Endodermal cell (in vitro differentiated cells): ENCODE measurements around the gene KRTAP29-1. TPM values are rescaled to one million over a fixed set of nuclear protein-coding genes. Genes with fewer than 3 reads are reported as not detected.

Source experiments
- DNase-seq: peaks from one replicate; pipeline ENCODE4 v3.0.0-alpha.2; 2017
- H3K27ac ChIP-seq: 2 replicates; pipeline ENCODE4 v1.5.1; 2013; ENCODE audit warnings: mild to moderate bottlenecking, low read depth, low read length, moderate library complexity
- H3K27me3 ChIP-seq: 2 replicates; pipeline ENCODE4 v1.6.1; 2013; ENCODE audit warnings: mild to moderate bottlenecking, low read length, moderate library complexity; ENCODE audit not compliant: insufficient read depth, control insufficient read depth, poor library complexity, severe bottlenecking
- H3K36me3 ChIP-seq: 2 replicates; pipeline ENCODE4 v1.7.0; 2013; ENCODE audit warnings: mild to moderate bottlenecking, low read length, moderate library complexity; ENCODE audit not compliant: control insufficient read depth, insufficient read depth
- H3K4me1 ChIP-seq: one replicate; pipeline ENCODE4 v1.7.0; 2013; ENCODE audit warnings: low read length; ENCODE audit not compliant: control insufficient read depth, insufficient read depth
- H3K4me3 ChIP-seq: 2 replicates; pipeline ENCODE4 v1.5.1; 2013; ENCODE audit warnings: mild to moderate bottlenecking, low read length, moderate library complexity
- H3K9ac ChIP-seq: 2 replicates; pipeline ENCODE4 v1.6.1; 2013; ENCODE audit warnings: mild to moderate bottlenecking, low read length, moderate library complexity; ENCODE audit not compliant: poor library complexity, severe bottlenecking; ENCODE audit errors: extremely low read depth
- H3K9me3 ChIP-seq: 2 replicates; pipeline ENCODE4 v1.6.1; 2013; ENCODE audit warnings: mild to moderate bottlenecking, low read length, moderate library complexity; ENCODE audit not compliant: control insufficient read depth
- H3K27ac Mint-ChIP-seq: 2 replicates; pipeline ENCODE4 v1.8.0; 2020; ENCODE audit warnings: mixed read lengths
- H3K27me3 Mint-ChIP-seq: 2 replicates; pipeline ENCODE4 v1.8.0; 2021; ENCODE audit warnings: mild to moderate bottlenecking, mixed read lengths; ENCODE audit not compliant: insufficient read depth
- H3K36me3 Mint-ChIP-seq: 2 replicates; pipeline ENCODE4 v1.8.0; 2020; ENCODE audit warnings: low read depth, mixed read lengths
- H3K4me1 Mint-ChIP-seq: 2 replicates; pipeline ENCODE4 v1.8.0; 2020; ENCODE audit warnings: mixed read lengths
- H3K4me3 Mint-ChIP-seq: 2 replicates; pipeline ENCODE4 v1.8.0; 2020; ENCODE audit warnings: mild to moderate bottlenecking, moderate library complexity, mixed read lengths
- H3K9me3 Mint-ChIP-seq: 2 replicates; pipeline ENCODE4 v1.8.0; 2020; ENCODE audit warnings: mild to moderate bottlenecking, mixed read lengths
- WGBS, 2 experiments: methylation state at CpG; one replicate each; pipeline versions ENCODE4 v1.1.5 to v1.1.7; 2013; ENCODE audit warnings: missing lambda C conversion rate in 2 of 2, mixed read lengths in 1 of 2; ENCODE audit not compliant: insufficient coverage in 1 of 2, insufficient read length in 1 of 2; 5-methylcytosine and 5-hydroxymethylcytosine counted together
- total RNA-seq, 2 donors: library from RNA; stranded (reverse); fragmentation: NEBNext Ultra II Directional in 1 of 2; extraction: Animal tissue kit (Norgen Biotek cat#: 25700) in 1 of 2; gene quantifications; 2 replicates in 1 of 2; 3 replicates in 1 of 2; pipeline ENCODE4 v1.2.1, GENCODE V29; 2021
- TF ChIP-seq, protein P1 (sequence below): fragments of 200-600 bp; sonication (generic); conservative IDR thresholded peaks from 2 replicates; pipeline ENCODE4 v1.5.0; 2021; ENCODE audit warnings: antibody characterized with exemption, mild to moderate bottlenecking

Gene KRTAP29-1
- total RNA-seq, 2 donors from 2014 or later, result not detected

DNA sequence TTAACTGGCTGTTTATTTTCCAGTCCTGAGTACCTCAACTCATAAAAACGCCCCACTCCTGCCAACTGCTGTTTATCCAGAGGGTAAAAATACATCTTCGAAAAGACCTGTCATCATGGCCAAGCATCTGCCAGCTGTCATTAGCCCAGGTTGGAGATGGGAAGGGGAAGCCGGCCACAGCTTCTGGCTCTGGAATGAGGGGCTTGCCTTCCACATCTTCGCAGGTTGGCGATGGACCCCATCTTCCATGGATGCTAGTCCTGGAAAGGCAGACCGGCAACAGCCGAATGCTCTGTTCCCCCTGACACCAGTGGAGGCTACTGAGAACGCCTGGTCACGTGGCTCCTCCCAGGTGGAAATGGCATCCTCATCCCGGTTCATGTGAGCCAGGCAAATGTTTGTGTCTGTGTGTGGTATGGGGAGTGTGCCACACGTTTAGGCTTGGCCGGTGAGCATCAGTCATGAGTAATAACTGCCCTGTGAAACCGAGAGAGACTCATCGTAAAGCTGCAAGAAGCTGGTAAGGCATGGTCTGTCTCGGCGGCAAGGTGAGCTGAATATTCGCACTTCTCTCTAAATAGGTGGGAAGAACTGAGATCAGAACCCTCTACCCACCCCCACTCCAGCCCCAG is 13.3 kb upstream of the KRTAP29-1 start:
- H3K36me3 ChIP-seq, result no peaks in the 10 kb centered on the region
- no peak overlapping the region for H3K9ac ChIP-seq
- WGBS, 2 experiments, result 86 to 96% methylated on average over 13 to 17 of the region's 17 CpGs
- H3K4me3 ChIP-seq, result no peak overlapping the region
- Mint-ChIP-seq H3K9me3 (peaks cover 11% of the 10 kb centered on the region), H3K4me1 (no peaks in the 10 kb centered on the region), H3K27me3 (peaks cover 12% of the 10 kb centered on the region), H3K36me3 (no peaks in the 10 kb centered on the region), H3K27ac (peak overlapping the region; percentile 32), H3K4me3 (no peak overlapping the region)
- H3K27me3 ChIP-seq, result peaks cover 8% of the 10 kb centered on the region
- DNase-seq, result peak; percentile 43
- H3K27ac ChIP-seq, result no peak overlapping the region
- H3K4me1 ChIP-seq, result no peaks in the 10 kb centered on the region
- TF ChIP-seq, protein P1, sequence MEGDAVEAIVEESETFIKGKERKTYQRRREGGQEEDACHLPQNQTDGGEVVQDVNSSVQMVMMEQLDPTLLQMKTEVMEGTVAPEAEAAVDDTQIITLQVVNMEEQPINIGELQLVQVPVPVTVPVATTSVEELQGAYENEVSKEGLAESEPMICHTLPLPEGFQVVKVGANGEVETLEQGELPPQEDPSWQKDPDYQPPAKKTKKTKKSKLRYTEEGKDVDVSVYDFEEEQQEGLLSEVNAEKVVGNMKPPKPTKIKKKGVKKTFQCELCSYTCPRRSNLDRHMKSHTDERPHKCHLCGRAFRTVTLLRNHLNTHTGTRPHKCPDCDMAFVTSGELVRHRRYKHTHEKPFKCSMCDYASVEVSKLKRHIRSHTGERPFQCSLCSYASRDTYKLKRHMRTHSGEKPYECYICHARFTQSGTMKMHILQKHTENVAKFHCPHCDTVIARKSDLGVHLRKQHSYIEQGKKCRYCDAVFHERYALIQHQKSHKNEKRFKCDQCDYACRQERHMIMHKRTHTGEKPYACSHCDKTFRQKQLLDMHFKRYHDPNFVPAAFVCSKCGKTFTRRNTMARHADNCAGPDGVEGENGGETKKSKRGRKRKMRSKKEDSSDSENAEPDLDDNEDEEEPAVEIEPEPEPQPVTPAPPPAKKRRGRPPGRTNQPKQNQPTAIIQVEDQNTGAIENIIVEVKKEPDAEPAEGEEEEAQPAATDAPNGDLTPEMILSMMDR, result no peak
- peaks cover 12% of the 10 kb centered on the region for H3K9me3 ChIP-seq

DNA sequence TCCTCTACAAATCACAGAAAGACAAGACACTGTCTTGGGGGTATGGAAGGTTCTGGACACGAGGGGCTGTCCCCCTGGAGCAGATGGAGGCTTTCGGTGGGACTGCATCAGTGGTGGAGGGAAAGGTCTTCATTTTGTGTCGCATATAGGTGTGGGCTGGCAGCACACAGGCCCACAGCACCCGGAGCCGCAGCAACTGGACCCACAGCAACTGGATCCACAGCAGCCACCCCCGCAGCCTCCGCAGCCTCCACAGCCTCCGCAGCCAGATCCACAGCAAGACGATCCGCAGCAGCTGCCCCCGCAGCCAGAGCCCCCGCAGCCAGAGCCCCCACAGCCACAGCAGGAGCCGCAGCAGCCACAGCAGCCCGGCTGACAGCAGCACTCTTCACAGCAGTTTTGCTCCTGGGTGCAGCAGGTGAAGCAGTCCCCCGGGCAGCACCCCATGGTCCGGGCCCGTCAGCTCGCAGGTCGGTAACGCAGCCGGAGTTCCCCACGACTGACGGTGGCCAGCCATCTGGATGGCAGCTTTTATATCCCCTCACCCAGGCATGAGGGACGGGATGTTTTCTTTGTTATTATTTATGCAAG is 12.6 kb upstream of the KRTAP29-1 start, which contains the start of gene KRTAP17-1:
TSS of gene KRTAP17-1 (minus strand) at position 507 of the 591 bp plus-strand sequence. CDS start at position 447, 60 bp downstream.
- peak within 1 kb of the TSS; percentile 32 for H3K27ac Mint-ChIP-seq
- no peak within 1 kb of the TSS for H3K9ac ChIP-seq
- no peak within 1 kb of the TSS for H3K4me3 ChIP-seq
- no peaks in the 10 kb centered on the region for H3K4me1 ChIP-seq
- 90 to 91% methylated on average over 18 to 24 of the region's 24 CpGs for WGBS, 2 experiments
- no peak for DNase-seq
- peaks cover 12% of the 10 kb centered on the region for H3K9me3 ChIP-seq
- no peaks in the 10 kb centered on the region for H3K36me3 ChIP-seq
- TF ChIP-seq, protein P1, result no peak
- H3K4me3 Mint-ChIP-seq, result no peak within 1 kb of the TSS
- H3K36me3 Mint-ChIP-seq, result no peaks in the 10 kb centered on the region
- no peaks in the 10 kb centered on the region for H3K4me1 Mint-ChIP-seq
- peaks cover 8% of the 10 kb centered on the region for H3K27me3 ChIP-seq
- H3K27me3 Mint-ChIP-seq, result peaks cover 12% of the 10 kb centered on the region
- no peak within 1 kb of the TSS for H3K27ac ChIP-seq
- peaks cover 10% of the 10 kb centered on the region for H3K9me3 Mint-ChIP-seq

DNA sequence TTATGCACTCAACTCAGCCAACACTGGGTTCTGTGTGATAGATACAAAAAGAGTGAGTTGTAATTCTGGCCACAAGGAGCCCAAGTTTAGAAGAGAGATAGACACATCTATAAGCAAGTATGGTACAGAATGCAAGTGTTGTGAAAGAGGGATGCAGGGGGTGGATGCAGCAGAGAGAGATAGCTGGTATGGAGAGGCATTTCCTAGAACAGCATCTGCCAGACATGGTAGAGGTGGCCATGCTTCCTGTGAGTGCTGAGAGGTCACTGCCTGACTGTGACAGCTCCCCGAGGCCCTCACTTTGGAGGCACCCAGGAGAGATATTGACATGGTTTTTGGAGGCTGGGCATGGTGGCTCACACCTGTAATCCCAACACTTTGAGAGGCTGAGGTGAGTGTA is 8.5 kb upstream of the KRTAP29-1 start:
- no peak for DNase-seq
- H3K36me3 ChIP-seq, result no peaks in the 10 kb centered on the region
- H3K4me1 ChIP-seq, result no peaks in the 10 kb centered on the region
- peaks cover 4% of the 10 kb centered on the region for H3K27me3 Mint-ChIP-seq
- H3K27ac ChIP-seq, result no peak overlapping the region
- H3K9ac ChIP-seq, result no peak overlapping the region
- TF ChIP-seq, protein P1, result no peak
- no peaks in the 10 kb centered on the region for H3K36me3 Mint-ChIP-seq
- no peak overlapping the region for H3K4me3 Mint-ChIP-seq
- H3K9me3 Mint-ChIP-seq, result no peaks in the 10 kb centered on the region
- H3K9me3 ChIP-seq, result no peaks in the 10 kb centered on the region
- 95% methylated on average over 1 of the region's 1 CpG; no CpG with 5 or more reads in 1 of the 2 experiments for WGBS, 2 experiments
- H3K27ac Mint-ChIP-seq, result no peak overlapping the region
- peaks cover 8% of the 10 kb centered on the region for H3K27me3 ChIP-seq
- no peak overlapping the region for H3K4me3 ChIP-seq
- H3K4me1 Mint-ChIP-seq, result no peaks in the 10 kb centered on the region
